ENCODE measurements around the gene CADM1.

The CADM1 gene

GRCh38 chr11:115504276-115505158 lies at the start of gene CADM1:
CADM1 (minus strand) TSS chr11:115504415.
- peak; percentile 97 for DNase-seq (ENCODE audit: low spot score)

DNA sequence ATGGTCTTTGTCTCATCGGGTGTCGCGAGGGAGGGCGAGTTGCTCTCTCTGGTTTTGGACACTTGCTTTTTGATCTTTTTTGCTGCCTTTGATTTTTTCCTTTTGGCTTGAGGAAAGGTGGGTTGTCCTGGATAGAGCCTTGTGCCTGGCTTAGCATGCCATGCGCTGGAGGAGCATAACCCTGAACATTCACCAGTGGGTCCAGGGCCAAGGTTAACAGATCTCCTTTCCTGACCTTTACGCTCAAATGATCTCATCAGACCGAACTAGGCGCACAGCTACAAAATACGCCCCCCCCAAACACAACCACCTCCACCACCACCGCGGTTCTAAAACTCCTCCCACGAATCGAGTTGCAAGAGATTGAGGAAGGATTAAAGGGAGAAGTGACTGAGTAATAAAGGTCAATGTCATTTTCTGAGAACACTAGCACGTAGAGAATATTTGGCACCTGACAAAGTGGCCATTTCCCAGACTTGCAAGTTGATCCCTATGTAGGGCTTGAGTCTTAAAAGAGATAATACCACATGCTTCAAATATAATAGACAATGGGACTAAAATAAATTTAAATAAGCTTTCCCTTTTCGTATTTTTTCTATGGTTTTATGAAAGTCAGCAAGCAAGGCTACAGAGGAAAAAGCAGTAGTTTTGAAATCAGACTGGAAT lies 48.7 kb upstream of the CADM1 start:
- no peak for DNase-seq (ENCODE audit: low spot score)

DNA sequence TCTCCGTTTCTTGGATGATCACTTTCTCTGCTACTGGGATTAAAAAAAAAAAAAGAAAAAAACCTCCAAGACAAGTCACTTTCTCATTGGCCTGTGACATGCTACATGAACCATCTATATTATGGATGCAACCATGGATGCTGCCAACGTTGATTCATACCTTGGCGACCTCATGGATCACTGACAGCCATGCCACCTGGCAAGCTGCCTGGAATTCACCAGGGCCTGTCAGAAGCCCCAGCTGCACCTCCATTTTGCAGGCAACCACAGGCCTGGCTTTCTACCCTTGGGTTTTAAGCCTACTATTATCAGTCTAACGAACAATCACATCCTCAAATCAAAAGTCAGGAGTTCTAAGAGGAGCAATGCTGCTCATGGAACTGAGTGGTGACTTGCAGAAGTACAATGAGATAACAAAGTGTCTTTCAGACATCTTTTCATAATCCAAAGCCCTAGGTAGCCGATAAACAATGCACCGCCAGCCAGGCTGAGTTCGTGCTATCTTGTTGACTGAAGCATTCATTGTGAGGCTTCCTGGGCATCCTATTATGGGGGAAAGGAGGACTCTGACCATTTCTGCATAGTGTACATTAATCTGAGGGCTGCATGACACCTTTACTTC lies 48.0 kb upstream of the CADM1 start:
- no peak for DNase-seq (ENCODE audit: low spot score)

- DNase-seq (ENCODE audit: low spot score) = no peak
Observed at GRCh38 chr11:115550291-115551059, 46.3 kb upstream of the CADM1 start.

DNA sequence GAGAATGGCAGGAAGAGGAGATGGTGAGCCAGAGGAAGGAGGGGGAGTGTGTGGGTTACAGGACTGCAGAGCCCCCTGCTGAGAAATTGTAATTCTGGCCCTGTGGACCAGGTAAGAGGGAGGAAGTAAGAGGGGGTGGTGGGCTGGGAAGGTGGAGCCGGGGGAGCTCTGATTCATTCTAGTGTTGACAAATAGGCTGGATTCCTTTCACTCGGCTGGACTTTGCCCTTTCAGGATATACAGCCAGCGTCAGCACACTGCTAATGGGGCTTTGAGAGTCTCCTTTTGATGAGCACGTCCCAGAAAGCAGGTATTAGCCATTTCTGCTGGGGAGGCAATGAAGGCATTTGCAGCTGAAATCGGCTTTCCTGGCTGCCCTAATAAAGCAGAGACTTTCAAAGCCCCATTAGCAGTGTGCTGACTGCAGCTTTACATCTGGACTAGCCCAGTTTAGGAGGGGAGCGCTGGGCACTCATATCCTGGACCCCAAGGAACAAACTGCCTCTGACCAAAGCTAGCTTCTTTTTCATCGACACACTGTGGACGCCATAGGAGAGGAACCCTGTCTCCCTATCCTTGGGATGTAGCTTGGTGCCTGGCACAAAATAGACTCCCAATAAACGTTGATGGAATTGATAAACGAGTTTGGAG lies 44.8 kb upstream of the CADM1 start:
- DNase-seq (ENCODE audit: low spot score) = no peak

GRCh38 chr11:115545581-115546210 lies 41.5 kb upstream of the CADM1 start:
- no peak for DNase-seq (ENCODE audit: low spot score)

GRCh38 chr11:115544422-115544948 lies 40.3 kb upstream of the CADM1 start:
- no peak for DNase-seq (ENCODE audit: low spot score)

- DNase-seq (ENCODE audit: low spot score) = no peak
Observed at GRCh38 chr11:115541518-115541917, 37.3 kb upstream of the CADM1 start.

GRCh38 chr11:115539844-115540243 lies 35.6 kb upstream of the CADM1 start:
- DNase-seq (ENCODE audit: low spot score) = no peak

- no peak for DNase-seq (ENCODE audit: low spot score)
Observed at GRCh38 chr11:115535781-115536180, 31.6 kb upstream of the CADM1 start.

DNA sequence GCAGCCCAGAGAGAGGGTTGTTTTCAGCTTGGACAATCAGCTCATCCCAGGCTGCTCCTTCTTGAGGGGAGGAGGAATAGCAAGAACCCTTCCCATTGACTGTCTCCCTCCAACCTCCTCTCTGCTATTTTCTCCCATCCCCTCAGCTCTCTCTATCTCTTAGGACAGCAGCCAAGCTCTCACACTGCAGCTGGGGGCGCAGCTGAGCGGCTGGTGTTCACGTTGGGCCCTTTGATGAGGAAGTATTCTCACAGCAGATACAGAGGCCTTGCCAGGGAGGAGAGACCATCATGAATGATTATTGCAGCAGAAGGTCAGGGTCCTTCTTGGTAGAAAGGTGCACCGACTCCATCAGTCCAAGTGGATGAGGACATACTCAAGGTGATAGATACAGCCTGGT lies 26.5 kb upstream of the CADM1 start:
- no peak for DNase-seq (ENCODE audit: low spot score)

DNA sequence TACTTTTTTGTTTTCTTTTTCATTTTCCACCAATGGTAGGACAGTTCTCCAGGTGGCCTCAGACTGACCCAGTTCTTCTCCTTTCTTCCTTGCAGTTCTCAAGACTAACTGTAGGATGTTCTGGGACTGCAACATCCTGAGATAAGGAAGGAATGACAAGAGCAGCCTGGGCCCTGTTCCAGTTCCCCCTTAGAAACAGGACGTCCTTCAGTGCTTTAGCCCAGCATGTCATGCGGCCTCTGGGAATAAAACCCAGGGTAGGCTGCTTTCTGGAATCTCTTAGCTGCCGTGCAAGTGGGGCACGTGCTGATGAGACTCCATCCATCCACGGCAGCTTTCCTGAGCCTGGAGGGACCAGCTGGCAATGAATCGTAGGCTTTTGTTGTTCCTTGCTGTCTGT lies 24.0 kb upstream of the CADM1 start:
- no peak for DNase-seq (ENCODE audit: low spot score)

- DNase-seq (ENCODE audit: low spot score) = no peak
Observed at GRCh38 chr11:115527534-115528125, 23.4 kb upstream of the CADM1 start.

- DNase-seq (ENCODE audit: low spot score) = no peak
Observed at GRCh38 chr11:115525531-115526006, 21.4 kb upstream of the CADM1 start.

- no peak for DNase-seq (ENCODE audit: low spot score)
Observed at GRCh38 chr11:115524572-115524971, 20.4 kb upstream of the CADM1 start.

- no peak for DNase-seq (ENCODE audit: low spot score)
Observed at GRCh38 chr11:115523727-115524399, 19.6 kb upstream of the CADM1 start.

- DNase-seq (ENCODE audit: low spot score) = no peak
Observed at GRCh38 chr11:115522302-115522701, 18.1 kb upstream of the CADM1 start.

DNA sequence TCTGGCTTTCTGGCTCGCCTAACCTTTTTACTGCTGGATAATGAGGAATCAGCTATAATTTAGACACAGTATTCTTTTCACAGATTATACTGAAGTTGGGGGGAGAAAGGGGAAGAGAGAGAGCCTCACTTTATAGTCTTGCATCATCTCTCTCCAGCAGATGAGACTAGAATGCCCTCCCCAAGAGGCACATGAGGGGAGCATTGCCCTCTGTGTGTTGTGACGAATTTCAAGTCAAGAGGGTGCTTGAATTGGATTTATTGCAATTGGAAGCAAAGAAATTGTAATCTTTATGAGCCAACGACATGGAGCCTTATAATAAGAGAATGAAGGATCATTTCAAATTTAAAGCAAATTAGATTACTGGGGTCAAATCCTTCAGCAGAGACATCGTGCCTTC lies 17.6 kb upstream of the CADM1 start:
- no peak for DNase-seq (ENCODE audit: low spot score)

DNA sequence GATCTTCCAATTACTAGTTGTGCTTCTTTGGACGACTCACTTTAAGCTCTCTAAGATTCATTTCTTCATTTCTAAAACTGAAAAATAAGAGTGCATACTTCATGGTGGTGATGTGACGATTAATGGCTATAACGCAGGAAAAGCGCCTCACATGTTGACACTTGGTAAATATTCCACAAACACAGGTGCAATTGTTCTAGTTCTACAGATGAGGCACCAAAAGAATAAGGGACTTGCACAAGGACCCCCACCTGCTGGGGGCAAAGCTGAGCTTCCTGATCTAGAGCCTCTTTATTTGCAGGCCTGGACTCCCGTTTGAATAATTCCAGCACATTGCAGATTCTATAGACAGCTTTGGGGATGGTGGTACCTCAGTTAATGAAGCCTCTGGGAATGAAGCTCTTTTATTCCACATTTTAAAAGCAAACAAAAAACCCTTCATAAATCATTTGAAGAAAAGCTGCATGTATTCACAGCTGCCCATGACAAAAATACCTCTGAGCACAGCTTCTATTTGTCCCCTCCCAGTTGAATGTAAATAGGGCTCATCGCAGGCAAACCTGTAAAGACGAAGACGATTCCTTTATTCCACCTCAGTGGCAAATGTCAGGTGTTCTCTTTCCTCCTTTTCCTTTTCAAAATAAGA lies 14.9 kb upstream of the CADM1 start:
- DNase-seq (ENCODE audit: low spot score) = no peak
